Peyer's patch (tissue), 4 donors: Measurements from ENCODE around the gene CHMP4B.
A peak's percentile ranks its signal among the peaks of the same experiment; 100 is the strongest.

Experiments
- POLR2A ChIP-seq, 2 donors: fragments of 450-650 bp; IDR thresholded peaks; one replicate each; pipeline ENCODE4 v1.5.1; 2017; ENCODE audit warnings: antibody characterized with exemption in 2 of 2, mild to moderate bottlenecking in 2 of 2, moderate library complexity in 2 of 2
- TF ChIP-seq, protein P1 (sequence below), 6 experiments: fragments of 450-650 bp in 4 of 6; fragments of 200-600 bp in 2 of 6; sonication (generic) in 1 of 6; IDR thresholded peaks; one replicate each; pipeline ENCODE4 v1.5.1; 2017 to 2019; ENCODE audit warnings: antibody characterized with exemption in 6 of 6, mild to moderate bottlenecking in 3 of 6, moderate library complexity in 1 of 6

DNA sequence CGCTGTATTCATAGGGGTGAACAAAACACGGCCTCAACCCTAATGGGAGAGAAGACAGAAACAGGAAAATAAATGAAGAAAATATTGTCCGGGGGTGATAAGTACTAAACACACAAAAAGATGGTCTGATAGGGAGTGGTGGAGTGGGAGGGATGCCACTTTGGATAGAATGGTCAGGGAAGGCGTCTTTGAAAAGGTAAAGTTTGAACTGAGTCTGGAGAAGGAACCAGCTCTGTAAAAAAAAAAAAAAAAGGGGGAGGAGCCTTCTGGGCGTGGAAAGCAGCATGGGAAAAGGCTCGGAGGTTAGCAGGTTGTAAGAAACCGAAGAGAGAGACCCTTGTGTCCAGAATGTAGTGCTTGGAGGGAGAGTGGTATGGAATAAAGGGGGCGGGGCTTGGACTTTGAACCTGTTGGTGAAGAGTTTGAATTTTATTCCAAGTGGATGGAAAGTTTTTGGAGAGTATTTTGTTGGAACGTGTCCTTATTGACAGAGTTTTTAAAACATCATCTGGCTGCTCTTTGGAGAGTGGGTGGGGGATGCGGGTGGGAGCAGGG is 1.8 kb downstream of the CHMP4B start:
- TF ChIP-seq, protein P1, sequence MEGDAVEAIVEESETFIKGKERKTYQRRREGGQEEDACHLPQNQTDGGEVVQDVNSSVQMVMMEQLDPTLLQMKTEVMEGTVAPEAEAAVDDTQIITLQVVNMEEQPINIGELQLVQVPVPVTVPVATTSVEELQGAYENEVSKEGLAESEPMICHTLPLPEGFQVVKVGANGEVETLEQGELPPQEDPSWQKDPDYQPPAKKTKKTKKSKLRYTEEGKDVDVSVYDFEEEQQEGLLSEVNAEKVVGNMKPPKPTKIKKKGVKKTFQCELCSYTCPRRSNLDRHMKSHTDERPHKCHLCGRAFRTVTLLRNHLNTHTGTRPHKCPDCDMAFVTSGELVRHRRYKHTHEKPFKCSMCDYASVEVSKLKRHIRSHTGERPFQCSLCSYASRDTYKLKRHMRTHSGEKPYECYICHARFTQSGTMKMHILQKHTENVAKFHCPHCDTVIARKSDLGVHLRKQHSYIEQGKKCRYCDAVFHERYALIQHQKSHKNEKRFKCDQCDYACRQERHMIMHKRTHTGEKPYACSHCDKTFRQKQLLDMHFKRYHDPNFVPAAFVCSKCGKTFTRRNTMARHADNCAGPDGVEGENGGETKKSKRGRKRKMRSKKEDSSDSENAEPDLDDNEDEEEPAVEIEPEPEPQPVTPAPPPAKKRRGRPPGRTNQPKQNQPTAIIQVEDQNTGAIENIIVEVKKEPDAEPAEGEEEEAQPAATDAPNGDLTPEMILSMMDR (IDR thresholded peaks at IDR 0.05): no peak
- TF ChIP-seq POLR2A (IDR thresholded peaks at IDR 0.05): peak in 1 of 2 donors; percentile 53
